ENCODE data around the gene ULK4.
"Not testable (repeated sequence)": the region's sequence is repeated elsewhere in the genome, so short reads cannot be mapped to it uniquely, and the experiment has no call there.

The ULK4 gene

DNA sequence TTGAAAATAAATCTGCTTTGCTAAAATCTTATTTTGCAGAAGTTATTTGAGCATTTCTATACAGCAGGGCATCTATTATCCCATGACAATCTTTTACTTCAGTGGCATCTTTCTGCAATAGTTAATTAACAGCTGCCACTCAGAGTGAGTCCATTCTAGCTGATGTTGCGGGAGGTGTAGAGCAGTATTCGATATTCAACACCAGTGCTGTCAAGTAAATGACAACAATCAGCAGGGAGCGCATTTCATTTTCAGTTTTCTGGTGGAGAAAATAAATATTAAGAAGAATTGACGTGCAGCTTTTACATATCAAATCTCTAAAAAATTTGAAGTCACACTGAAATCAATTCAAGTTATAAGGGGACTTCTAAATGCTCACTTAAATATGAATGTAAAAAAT is 476.4 kb downstream of the ULK4 start:
- DNase-seq (ENCODE audit: low spot score): no peak
- H3K27ac Mint-ChIP-seq: no peak overlapping the region
- H3K9me3 Mint-ChIP-seq: no peaks in the 10 kb centered on the region
- no peaks in the 10 kb centered on the region for H3K4me1 Mint-ChIP-seq (ENCODE audit: low read depth)
- H3K36me3 Mint-ChIP-seq (ENCODE audit: low read depth): no peaks in the 10 kb centered on the region
- H3K4me3 Mint-ChIP-seq: no peak overlapping the region
- no peaks in the 10 kb centered on the region for H3K27me3 Mint-ChIP-seq (ENCODE audit: low read depth)

DNA sequence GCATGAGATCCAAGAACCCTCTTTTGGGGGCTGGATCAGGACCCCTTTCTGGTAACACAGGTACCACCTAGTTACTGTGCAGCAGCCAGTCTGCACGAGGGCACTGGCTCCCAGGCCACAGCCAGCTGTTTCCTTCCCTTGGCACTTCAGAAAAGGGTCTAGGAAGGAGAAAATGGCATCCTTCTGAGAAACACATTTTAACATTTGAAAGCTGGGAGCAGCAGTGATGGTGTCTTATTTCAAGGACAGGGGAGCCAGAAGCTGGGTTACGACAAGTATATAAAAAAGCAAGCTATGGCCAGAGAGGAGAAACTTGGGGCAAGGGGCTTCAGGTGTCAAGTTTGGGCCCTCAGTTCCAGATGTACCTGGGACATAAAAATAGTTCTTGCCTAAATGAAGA is 479.8 kb downstream of the ULK4 start:
- no peaks in the 10 kb centered on the region for H3K9me3 Mint-ChIP-seq
- no peaks in the 10 kb centered on the region for H3K4me1 Mint-ChIP-seq (ENCODE audit: low read depth)
- H3K4me3 Mint-ChIP-seq: no peak overlapping the region
- H3K27me3 Mint-ChIP-seq (ENCODE audit: low read depth): no peaks in the 10 kb centered on the region
- H3K27ac Mint-ChIP-seq: no peak overlapping the region
- no peaks in the 10 kb centered on the region for H3K36me3 Mint-ChIP-seq (ENCODE audit: low read depth)
- no peak for DNase-seq (ENCODE audit: low spot score)

DNA sequence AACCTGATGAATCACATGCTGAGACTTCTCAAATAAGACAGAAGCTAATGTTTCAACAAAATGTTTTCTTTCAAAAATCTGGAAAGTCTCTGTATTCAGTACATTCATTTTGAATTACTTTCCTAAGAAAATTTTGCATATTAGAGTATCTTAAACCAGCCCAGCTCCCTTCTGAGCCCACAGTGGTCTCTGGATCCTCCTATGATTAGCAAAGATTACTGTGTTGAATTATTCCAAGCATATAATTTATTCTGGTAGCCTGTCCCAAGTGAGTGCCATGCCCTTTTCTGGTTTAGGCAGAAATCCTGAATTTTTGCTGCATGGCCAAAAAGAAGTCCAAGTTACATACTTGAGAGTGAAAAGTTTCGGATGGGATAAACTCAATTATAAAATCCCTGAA is 483.6 kb downstream of the ULK4 start:
- Mint-ChIP-seq H3K36me3 (ENCODE audit: low read depth) (no peaks in the 10 kb centered on the region), H3K27me3 (ENCODE audit: low read depth) (no peaks in the 10 kb centered on the region), H3K9me3 (peaks cover 7% of the 10 kb centered on the region), H3K4me3 (no peak overlapping the region), H3K4me1 (ENCODE audit: low read depth) (no peaks in the 10 kb centered on the region), H3K27ac (no peak overlapping the region)
- DNase-seq (ENCODE audit: low spot score): no peak

DNA sequence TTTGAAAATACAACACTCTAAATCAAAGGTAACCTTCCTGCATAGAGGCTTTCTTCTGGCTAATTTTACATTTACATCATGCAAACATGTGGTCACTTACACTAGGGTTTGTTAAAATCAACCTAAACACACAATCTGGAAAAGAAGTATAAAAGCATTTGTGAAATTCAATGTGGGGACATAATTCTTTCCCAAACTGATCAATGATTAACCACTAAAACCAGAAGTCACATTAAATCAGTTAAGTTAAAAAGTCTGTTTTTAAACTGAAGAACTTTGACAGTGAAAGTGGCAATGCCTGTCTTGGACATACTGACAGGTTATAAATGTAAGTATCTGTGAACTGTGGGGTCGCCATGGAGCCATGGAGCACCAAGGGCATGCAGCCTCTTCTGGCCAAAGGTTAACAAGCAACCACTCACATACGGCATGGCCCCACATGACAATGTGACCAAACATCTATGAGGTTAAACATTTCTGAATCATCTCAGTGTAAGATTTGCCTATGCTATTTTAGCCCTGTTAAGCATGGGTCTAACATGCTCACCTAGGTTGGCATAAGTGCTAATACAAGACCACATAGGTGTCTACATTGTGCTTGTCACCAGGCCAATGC is 484.4 kb downstream of the ULK4 start:
- Mint-ChIP-seq H3K4me3 (no peak overlapping the region), H3K27ac (no peak overlapping the region), H3K27me3 (ENCODE audit: low read depth) (no peaks in the 10 kb centered on the region), H3K36me3 (ENCODE audit: low read depth) (no peaks in the 10 kb centered on the region), H3K4me1 (ENCODE audit: low read depth) (no peaks in the 10 kb centered on the region), H3K9me3 (peaks cover 13% of the 10 kb centered on the region)
- no peak for DNase-seq (ENCODE audit: low spot score)

DNA sequence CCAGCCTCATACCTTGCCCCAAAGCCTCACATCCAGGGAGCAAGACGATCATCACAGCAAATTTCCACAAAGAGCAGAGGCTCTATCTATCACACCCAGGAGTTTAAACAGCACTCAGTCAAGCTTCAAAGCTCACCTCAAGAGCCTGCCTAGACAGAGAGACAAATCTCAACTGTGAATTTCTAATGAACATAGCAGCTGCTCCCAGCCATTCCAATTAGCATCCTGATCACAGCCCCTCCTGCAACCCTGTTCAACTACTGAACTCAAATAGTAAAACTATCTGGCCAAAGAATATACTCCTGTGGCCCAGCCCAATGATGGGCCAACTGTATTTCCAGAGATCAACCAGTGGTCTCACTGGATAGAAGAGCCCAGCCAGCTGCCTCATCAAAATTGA is 492.8 kb downstream of the ULK4 start:
- no peaks in the 10 kb centered on the region for H3K36me3 Mint-ChIP-seq (ENCODE audit: low read depth)
- no peak overlapping the region for H3K4me3 Mint-ChIP-seq
- H3K27ac Mint-ChIP-seq: no peak overlapping the region
- no peaks in the 10 kb centered on the region for H3K27me3 Mint-ChIP-seq (ENCODE audit: low read depth)
- peaks cover 31% of the 10 kb centered on the region for H3K9me3 Mint-ChIP-seq
- DNase-seq (ENCODE audit: low spot score): no peak
- H3K4me1 Mint-ChIP-seq (ENCODE audit: low read depth): no peaks in the 10 kb centered on the region

DNA sequence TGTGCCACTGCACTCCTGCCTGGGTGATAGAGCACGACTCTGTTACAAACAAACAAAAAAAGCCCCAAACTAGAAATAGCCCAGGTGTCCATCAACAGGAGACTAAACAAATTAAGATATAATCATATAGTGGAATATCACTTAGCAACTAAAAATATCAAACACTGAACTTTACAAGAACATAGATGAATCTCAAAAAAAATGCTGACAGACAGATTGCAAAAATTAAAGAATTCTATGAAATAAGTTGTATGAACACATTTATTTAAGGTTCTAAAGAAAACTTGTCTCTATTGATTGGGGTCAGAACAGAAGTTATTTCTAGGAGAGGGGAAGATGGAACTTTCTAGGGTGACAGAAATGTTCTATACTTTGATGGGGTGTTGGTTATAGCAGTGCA is 494.4 kb downstream of the ULK4 start:
- Mint-ChIP-seq H3K9me3 (peaks cover 22% of the 10 kb centered on the region), H3K27ac (no peak overlapping the region), H3K4me3 (no peak overlapping the region), H3K27me3 (ENCODE audit: low read depth) (no peaks in the 10 kb centered on the region), H3K4me1 (ENCODE audit: low read depth) (no peaks in the 10 kb centered on the region), H3K36me3 (ENCODE audit: low read depth) (no peaks in the 10 kb centered on the region)
- no peak for DNase-seq (ENCODE audit: low spot score)

DNA sequence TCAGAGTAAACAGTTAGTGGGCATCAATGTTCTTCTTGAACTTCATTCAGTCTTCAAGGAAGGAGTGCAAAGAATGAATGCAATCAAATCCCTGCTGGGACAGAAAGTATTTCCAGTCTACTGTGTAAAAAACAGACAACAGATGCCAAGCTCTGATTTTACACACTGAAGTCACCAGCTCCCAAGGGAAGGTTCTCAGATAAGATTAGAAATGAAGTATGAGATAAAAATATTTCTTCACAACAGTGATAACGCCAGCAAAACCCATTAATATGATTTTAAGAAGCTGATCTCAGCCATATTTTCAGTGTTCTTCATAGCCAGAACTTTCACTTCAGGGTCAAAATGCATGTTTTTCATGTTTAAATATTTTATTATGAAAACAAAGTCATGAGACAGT is 497.0 kb downstream of the ULK4 start:
- no peaks in the 10 kb centered on the region for H3K36me3 Mint-ChIP-seq (ENCODE audit: low read depth)
- no peaks in the 10 kb centered on the region for H3K27me3 Mint-ChIP-seq (ENCODE audit: low read depth)
- DNase-seq (ENCODE audit: low spot score): no peak
- peaks cover 5% of the 10 kb centered on the region for H3K9me3 Mint-ChIP-seq
- H3K27ac Mint-ChIP-seq: no peak overlapping the region
- no peak overlapping the region for H3K4me3 Mint-ChIP-seq
- no peaks in the 10 kb centered on the region for H3K4me1 Mint-ChIP-seq (ENCODE audit: low read depth)

DNA sequence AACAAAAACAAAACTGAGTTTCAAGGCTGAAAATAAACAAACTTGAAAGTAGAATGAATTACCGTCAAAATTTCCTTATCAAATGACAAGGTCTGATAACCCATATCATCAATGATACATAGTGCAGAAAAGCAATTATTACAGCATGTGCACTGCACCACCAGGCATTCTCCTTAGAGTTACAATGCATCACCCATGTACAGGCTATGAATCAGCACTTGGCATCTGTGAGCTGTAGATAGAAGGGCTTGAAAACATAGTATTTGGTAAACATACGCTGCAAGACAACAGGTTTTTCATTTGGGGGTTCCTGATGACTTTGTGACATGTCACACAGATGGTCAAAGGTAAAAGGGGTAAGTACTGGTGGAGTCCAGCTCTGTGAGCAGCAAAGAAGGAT is 497.5 kb downstream of the ULK4 start:
- H3K4me3 Mint-ChIP-seq: no peak overlapping the region
- peaks cover under 1% of the 10 kb centered on the region for H3K9me3 Mint-ChIP-seq
- no peak for DNase-seq (ENCODE audit: low spot score)
- H3K27ac Mint-ChIP-seq: no peak overlapping the region
- H3K36me3 Mint-ChIP-seq (ENCODE audit: low read depth): no peaks in the 10 kb centered on the region
- no peaks in the 10 kb centered on the region for H3K4me1 Mint-ChIP-seq (ENCODE audit: low read depth)
- no peaks in the 10 kb centered on the region for H3K27me3 Mint-ChIP-seq (ENCODE audit: low read depth)

DNA sequence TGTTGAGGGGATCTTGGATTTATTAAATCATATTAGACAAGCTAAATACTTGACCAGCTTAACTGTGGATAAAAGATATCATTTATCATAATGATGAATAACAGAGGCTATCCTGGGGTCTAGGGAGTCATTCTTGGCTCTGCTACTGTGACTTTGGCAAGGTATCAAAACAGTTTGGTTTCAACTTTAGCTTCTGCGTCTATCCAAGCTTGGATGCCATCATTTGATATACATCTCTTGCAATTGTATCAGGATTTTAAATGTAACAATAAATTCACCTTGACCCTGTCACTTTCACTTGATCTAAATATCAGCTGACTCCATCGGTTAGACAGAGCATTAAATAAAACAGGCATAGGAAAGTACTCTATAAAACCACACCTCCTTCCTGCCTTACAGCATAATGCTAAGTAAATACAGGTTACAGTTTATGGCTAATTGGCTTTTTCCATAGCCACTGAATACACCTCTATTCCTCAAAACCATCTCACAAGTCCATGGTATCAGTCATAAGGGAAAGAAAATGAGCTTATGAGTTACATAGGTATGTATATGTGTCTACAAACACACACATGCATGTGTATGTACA is 499.7 kb downstream of the ULK4 start:
- H3K4me1 Mint-ChIP-seq (ENCODE audit: low read depth): no peaks in the 10 kb centered on the region
- H3K9me3 Mint-ChIP-seq: no peaks in the 10 kb centered on the region
- H3K4me3 Mint-ChIP-seq: no peak overlapping the region
- no peak overlapping the region for H3K27ac Mint-ChIP-seq
- H3K27me3 Mint-ChIP-seq (ENCODE audit: low read depth): no peaks in the 10 kb centered on the region
- DNase-seq (ENCODE audit: low spot score): no peak
- no peaks in the 10 kb centered on the region for H3K36me3 Mint-ChIP-seq (ENCODE audit: low read depth)

DNA sequence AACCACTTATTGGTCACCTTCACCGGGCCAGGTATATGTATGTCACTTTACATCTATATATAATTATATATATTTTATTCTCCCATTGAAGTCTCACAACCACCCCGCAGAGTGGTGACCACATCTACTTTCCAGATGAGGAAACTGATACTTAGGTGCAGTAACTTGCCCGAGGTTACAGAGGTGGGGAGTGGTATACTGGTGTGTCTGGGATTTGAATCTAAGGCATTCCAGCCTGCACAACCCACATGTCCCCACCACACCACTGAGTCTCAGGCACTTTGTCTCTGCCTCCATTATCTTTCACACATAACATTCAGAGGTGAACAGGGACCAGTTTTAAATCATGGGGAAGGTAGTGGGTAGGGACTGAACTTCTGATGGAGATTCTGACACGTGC is 501.2 kb downstream of the ULK4 start:
- Mint-ChIP-seq H3K36me3 (ENCODE audit: low read depth) (no peaks in the 10 kb centered on the region), H3K9me3 (no peaks in the 10 kb centered on the region), H3K4me3 (no peak overlapping the region), H3K27me3 (ENCODE audit: low read depth) (no peaks in the 10 kb centered on the region), H3K4me1 (ENCODE audit: low read depth) (no peaks in the 10 kb centered on the region), H3K27ac (no peak overlapping the region)
- DNase-seq (ENCODE audit: low spot score): no peak

DNA sequence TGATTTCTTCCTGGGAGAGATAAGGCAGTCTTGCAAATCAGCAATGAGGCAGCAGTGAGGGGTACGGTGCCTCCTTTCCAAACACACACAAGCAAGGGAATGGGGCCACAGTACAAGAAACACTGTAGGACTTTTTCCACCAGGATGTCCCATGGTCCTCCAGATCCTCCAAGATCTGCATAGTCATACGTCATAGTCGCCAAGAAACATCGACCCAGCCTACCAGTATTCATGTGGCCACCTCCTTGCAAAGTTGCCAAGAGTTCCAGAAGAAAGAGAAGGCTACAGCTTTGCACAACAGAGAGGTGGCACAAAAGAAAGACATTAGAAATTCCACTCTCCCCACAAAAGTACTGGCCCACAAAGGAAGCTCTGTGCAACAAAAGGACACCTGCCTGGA is 504.7 kb downstream of the ULK4 start:
- no peak overlapping the region for H3K27ac Mint-ChIP-seq
- H3K36me3 Mint-ChIP-seq (ENCODE audit: low read depth): no peaks in the 10 kb centered on the region
- H3K27me3 Mint-ChIP-seq (ENCODE audit: low read depth): no peaks in the 10 kb centered on the region
- H3K4me3 Mint-ChIP-seq: no peak overlapping the region
- no peaks in the 10 kb centered on the region for H3K4me1 Mint-ChIP-seq (ENCODE audit: low read depth)
- H3K9me3 Mint-ChIP-seq: no peaks in the 10 kb centered on the region
- DNase-seq (ENCODE audit: low spot score): no peak

DNA sequence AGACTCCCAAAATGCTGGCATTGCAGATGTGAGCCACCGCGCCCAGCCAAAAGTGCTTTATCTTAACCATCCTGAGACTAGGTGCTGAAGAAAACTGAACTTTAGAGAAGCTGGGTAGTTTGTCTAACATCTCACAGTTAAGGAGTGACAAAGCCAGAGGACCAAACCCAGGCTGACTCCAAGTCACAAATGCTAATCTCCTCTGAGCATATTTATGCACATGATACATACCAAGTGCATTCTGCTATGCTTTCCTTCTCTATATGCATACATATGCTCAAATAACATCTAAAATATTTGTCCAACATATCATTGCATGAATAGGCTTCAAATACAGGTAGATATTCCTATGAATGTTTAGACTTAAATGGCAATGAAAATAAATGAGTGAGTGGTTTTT is 505.7 kb downstream of the ULK4 start:
- H3K27ac Mint-ChIP-seq: no peak overlapping the region
- no peaks in the 10 kb centered on the region for H3K9me3 Mint-ChIP-seq
- H3K4me1 Mint-ChIP-seq (ENCODE audit: low read depth): no peaks in the 10 kb centered on the region
- no peaks in the 10 kb centered on the region for H3K27me3 Mint-ChIP-seq (ENCODE audit: low read depth)
- no peaks in the 10 kb centered on the region for H3K36me3 Mint-ChIP-seq (ENCODE audit: low read depth)
- DNase-seq (ENCODE audit: low spot score): no peak
- no peak overlapping the region for H3K4me3 Mint-ChIP-seq

DNA sequence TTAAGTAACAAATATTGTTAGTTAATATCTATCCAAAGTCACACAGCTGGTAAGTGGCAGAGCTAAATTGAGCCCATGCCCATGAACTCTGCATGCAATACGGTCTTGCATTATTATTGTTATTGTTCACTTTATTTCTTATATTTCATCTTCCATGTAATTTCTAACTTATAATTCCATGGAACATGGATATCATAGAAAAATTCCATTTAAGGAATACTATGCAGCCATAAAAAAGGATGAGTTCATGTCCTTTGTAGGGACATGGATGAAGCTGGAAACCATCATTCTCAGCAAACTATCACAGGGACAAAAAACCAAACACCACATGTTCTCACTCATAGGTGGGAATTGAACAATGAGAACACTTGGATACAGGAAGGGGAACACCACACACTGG is 508.3 kb downstream of the ULK4 start:
- not testable (repeated sequence) for H3K27ac Mint-ChIP-seq; H3K9me3 Mint-ChIP-seq; DNase-seq (ENCODE audit: low spot score); H3K27me3 Mint-ChIP-seq (ENCODE audit: low read depth); H3K36me3 Mint-ChIP-seq (ENCODE audit: low read depth); H3K4me1 Mint-ChIP-seq (ENCODE audit: low read depth); H3K4me3 Mint-ChIP-seq

DNA sequence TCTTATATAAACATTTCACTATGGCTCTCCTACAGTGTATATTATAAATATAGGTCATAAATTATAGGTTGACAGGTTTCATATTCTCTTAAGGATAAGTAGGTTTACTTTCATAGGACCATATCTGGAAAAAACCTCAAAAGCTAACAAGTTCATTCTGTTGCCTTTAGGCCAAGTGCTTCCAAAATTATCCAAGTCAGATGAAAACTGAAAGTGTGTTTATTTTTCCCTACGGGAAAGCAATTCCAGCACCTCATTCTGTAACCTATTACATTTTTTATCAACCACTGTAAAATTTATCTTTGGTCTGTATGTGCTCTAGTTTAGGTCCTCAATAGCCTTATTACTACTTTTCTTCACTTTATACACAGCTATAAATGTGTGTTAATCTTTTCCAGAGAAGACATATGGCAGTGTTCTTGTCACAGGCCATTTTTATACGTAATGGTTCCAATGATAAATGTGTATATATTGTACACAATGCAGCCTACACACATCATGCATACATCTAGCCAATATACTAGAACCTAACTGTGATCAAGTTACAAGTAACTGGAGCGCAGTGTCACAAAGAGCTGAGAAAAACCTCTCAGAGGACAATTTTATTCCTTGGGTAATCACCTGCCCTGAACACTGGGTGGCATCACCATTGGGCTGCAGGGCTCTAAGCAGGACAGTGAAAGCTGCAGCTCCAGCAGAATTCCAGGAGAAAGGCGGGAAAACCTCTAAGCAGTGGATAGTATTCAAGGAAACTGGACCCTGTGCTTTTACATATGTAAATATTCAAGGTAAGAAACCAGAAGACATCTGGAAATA is 511.3 kb downstream of the ULK4 start:
- H3K27me3 Mint-ChIP-seq (ENCODE audit: low read depth): no peaks in the 10 kb centered on the region
- H3K36me3 Mint-ChIP-seq (ENCODE audit: low read depth): no peaks in the 10 kb centered on the region
- no peak for DNase-seq (ENCODE audit: low spot score)
- no peak overlapping the region for H3K4me3 Mint-ChIP-seq
- H3K27ac Mint-ChIP-seq: no peak overlapping the region
- H3K9me3 Mint-ChIP-seq: no peaks in the 10 kb centered on the region
- H3K4me1 Mint-ChIP-seq (ENCODE audit: low read depth): no peaks in the 10 kb centered on the region

Measured in T-helper 2 cell treated with Interferon-gamma antibody and Interleukin-4, amounts not matched to agents 5 μg/mL and 100 μg/mL, for 36 hours (primary cell).